Upper lobe of right lung (tissue), 1 donor: Measurements from ENCODE around the gene CFAP99. TPM values are rescaled to one million over a fixed set of nuclear protein-coding genes. Genes with fewer than 3 reads are reported as not detected.

Experiments
- ATAC-seq: fragments of 200-7000 bp; cut with Tn5 transposase; one replicate; pipeline ENCODE4 v1.9.1; 2020; ENCODE audit warnings: mild to moderate bottlenecking, moderate library complexity
- DNase-seq: peaks from one replicate; pipeline ENCODE4 v3.0.0-alpha.2; 2020
- H3K27ac ChIP-seq: fragments of 200-600 bp; one replicate; pipeline ENCODE4 v1.8.0; 2022
- H3K27me3 ChIP-seq: fragments of 200-600 bp; one replicate; pipeline ENCODE4 v1.8.0; 2022; ENCODE audit warnings: mild to moderate bottlenecking
- H3K36me3 ChIP-seq: fragments of 200-600 bp; one replicate; pipeline ENCODE4 v1.8.0; 2022
- H3K4me1 ChIP-seq: fragments of 200-600 bp; one replicate; pipeline ENCODE4 v1.8.0; 2022
- H3K4me3 ChIP-seq: fragments of 200-600 bp; one replicate; pipeline ENCODE4 v1.8.0; 2022; ENCODE audit warnings: mild to moderate bottlenecking
- H3K9me3 ChIP-seq: fragments of 200-600 bp; one replicate; pipeline ENCODE4 v1.8.0; 2022
- CTCF ChIP-seq: fragments of 200-600 bp; IDR thresholded peaks from one replicate; pipeline ENCODE4 v1.8.0; 2022; ENCODE audit warnings: antibody characterized with exemption
- intact Hi-C: fragments of 100-400 bp; cut with DNase I; formaldehyde crosslinking; loops from one replicate; pipeline ENCODE4 v1.11.0; 2022
- total RNA-seq: library from RNA; stranded (reverse); fragmentation: NEBNext Ultra II Directional; extraction: Animal tissue kit (Norgen Biotek cat#: 25700); gene quantifications from one replicate; pipeline ENCODE4 v1.2.1, GENCODE V29; 2021
- donor health status: DM: no; HTN: yes; CAD: no; lungs with severe emphysema.

CFAP99 gene
- total RNA-seq, 1 donor from 2014 or later, result not detected

DNA sequence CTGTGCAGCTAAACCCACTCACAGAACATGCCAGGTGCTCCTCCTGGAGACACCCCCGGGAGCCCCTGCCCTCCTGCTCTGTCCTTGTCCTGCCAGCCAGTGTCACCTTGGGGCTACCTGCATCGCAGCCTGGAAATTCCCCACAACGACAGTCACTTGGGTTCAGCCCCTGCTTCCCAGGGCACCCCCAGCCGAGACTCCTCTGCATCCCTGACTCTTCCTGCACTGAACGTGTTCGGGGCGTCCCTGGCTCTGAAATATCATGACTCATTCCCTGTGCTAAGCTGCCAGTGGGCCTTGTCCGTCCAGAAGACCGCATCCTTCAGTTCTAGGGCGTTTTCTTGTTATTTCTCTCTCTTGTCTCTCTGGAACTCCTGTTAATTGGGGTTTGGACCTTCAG lies 5.8 kb downstream of the CFAP99 start:
- Histone ChIP-seq H3K27me3 (peaks cover 19% of the 10 kb centered on the region), H3K9me3 (no peaks in the 10 kb centered on the region), H3K36me3 (no peaks in the 10 kb centered on the region), H3K27ac (no peak overlapping the region), H3K4me3 (no peak overlapping the region), H3K4me1 (no peaks in the 10 kb centered on the region)
- no peak for TF ChIP-seq CTCF
- ATAC-seq (no peak), DNase-seq (peak; percentile 53)
- intact Hi-C loops, result loop anchor here (10.0 kb wide), 1 partner anchor 190 kb away; no protein-coding TSS in a partner anchor

GRCh38 chr4:2425386-2426068 lies 6.8 kb downstream of the CFAP99 start:
- ATAC-seq (no peak), DNase-seq (no peak)
- Histone ChIP-seq H3K4me3 (no peak overlapping the region), H3K27me3 (peaks cover 15% of the 10 kb centered on the region), H3K36me3 (no peaks in the 10 kb centered on the region), H3K4me1 (no peaks in the 10 kb centered on the region), H3K9me3 (no peaks in the 10 kb centered on the region), H3K27ac (no peak overlapping the region)
- intact Hi-C loops, result loop anchor here (10.0 kb wide), 1 partner anchor 191 kb away; no protein-coding TSS in a partner anchor
- no peak for TF ChIP-seq CTCF

- TF ChIP-seq CTCF, result no peak
- intact Hi-C loops, result loop anchor here (10.0 kb wide), 1 partner anchor 191 kb away; no protein-coding TSS in a partner anchor
Measured at GRCh38 chr4:2426069-2426397, 7.3 kb downstream of the CFAP99 start.

DNA sequence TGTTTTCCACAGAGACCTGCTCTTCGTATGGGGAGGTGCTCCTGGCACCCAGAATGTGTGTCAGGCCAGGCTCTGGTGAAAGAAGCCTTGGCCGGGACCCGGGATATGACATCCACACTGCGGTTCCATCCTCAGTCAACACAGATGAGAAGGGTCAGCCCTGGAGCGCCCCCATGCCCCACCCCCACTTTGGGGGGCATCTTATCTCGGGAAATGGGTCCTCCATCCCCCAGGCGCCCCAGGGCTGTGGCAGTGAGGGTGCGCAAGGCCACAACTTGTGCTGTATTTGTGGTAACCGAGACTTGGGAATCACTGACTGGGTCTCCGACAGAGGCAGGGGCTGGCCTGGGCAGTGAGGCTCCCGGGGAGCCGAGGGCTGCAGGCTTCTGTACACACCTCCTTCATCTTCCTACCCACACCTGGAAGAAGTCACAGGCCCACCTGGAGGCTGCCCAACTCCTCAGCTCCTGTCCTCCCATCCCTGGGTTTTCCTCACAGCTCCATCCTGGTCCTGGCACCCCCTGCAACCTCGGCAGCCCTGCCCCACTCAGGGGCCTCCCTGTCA lies 8.0 kb downstream of the CFAP99 start:
- Histone ChIP-seq H3K4me1 (no peaks in the 10 kb centered on the region), H3K27me3 (peaks cover 11% of the 10 kb centered on the region), H3K9me3 (no peaks in the 10 kb centered on the region), H3K36me3 (no peaks in the 10 kb centered on the region), H3K27ac (no peak overlapping the region), H3K4me3 (no peak overlapping the region)
- intact Hi-C loops, result loop anchor here (10.0 kb wide), 1 partner anchor 192 kb away; no protein-coding TSS in a partner anchor
- ATAC-seq (no peak), DNase-seq (no peak)
- no peak for TF ChIP-seq CTCF

More at GRCh38 chr4:2426069-2426397, 7.3 kb downstream of the CFAP99 start:
- H3K9me3 ChIP-seq, result no peaks in the 10 kb centered on the region
- ATAC-seq, result no peak
- peak; percentile 57 for DNase-seq
- no peak overlapping the region for H3K27ac ChIP-seq
- no peaks in the 10 kb centered on the region for H3K36me3 ChIP-seq
- H3K27me3 ChIP-seq, result peaks cover 12% of the 10 kb centered on the region
- H3K4me3 ChIP-seq, result no peak overlapping the region
- no peaks in the 10 kb centered on the region for H3K4me1 ChIP-seq

DNA sequence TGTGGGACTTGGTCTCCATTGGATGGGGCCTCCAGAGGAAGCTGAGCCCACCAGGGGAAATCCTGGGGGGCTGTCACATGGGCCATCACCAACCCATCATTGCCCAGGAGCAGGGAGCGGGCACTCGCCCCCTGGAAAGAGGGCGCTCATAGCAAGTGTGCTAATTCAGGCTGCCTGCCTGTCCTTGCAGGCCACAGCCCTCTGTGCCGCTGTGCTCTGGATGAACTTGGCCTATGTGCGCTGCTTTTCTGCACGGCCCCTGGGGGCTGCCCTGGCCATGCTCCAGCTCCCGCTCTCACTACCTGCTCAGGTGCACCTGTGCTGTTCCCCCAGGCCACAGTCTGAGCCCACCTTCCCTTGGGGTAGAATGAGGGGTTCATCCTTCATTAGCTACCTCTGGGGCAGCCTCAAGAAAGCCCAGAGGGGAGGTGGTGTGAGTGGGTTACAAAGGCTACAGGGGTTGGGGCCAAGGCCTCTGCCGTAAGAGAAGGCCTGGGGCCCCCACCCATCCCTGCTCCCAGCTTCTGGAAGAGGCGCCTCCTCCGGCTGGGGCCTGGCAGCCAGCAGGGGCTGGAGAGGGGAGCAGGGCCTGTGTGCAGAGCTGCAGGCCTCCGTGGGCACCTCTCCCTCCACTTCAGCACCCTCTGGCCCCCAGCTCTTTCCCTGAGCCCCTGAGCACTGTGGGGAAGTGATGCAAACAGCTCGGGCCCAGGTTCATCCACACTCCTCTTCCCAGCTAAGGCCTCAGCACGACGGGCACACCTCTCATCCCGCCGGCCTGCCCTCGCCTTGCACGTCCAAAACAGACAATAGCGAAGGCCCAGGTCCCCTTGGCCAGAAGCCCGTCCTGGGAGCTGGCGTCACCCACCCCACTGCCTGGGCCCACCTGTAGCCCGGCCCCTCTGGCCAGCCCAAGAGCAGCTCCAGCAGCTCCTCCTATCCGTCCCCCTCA lies 8.9 kb downstream of the CFAP99 start:
- intact Hi-C loops, result loop anchor here (10.0 kb wide), 1 partner anchor 193 kb away; no protein-coding TSS in a partner anchor
- Histone ChIP-seq H3K27ac (no peak overlapping the region), H3K36me3 (no peaks in the 10 kb centered on the region), H3K4me1 (no peaks in the 10 kb centered on the region), H3K27me3 (peaks cover 2% of the 10 kb centered on the region), H3K9me3 (no peaks in the 10 kb centered on the region), H3K4me3 (no peak overlapping the region)
- no peak for TF ChIP-seq CTCF
- ATAC-seq, result no peak
- DNase-seq, result peak; percentile 57
